HK-2 (cell line): ENCODE results near the gene SELENOF.
"Not testable (repeated sequence)": the region's sequence is repeated elsewhere in the genome, so short reads cannot be mapped to it uniquely, and the experiment has no call there.

Source experiments
- DNase-seq: peaks from one replicate; pipeline ENCODE4 v3.0.0-alpha.2; 2018; ENCODE audit not compliant: unreplicated experiment

SELENOF gene

DNA sequence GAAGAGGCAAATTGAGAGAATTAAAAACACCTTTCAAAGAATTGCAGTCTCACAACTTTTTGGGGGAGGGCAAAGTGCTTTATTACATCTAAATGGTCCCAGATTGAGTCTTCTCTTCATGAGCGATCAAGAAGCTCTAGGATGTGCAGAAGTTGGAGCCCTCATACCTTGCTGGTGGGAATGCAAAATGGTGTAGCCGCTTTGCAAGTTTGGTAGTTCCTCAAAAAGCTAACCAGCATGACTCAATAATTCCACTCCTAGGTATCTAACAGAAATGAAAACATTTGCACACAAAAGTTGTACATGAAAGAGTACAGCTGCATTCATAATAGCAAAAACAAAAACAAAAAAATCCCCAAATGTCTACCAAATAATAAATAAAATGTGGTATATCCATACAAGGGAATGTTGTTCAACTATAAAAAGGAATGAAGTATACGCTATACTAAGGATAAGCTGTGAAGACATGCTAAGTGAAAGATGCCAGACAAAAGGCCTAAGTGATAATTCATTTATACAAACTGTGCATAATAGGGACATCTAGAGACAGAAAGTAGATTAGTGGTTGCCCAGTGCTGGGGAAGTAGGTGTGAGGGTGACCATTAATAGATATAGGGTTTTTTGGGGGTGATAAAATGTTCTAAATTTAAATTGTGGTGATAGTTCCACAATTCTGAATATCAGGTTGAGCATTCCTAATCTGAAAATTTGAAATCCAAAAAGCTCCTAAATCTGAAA, 55.2 kb downstream of the SELENOF start:
- DNase-seq = no peak

DNA sequence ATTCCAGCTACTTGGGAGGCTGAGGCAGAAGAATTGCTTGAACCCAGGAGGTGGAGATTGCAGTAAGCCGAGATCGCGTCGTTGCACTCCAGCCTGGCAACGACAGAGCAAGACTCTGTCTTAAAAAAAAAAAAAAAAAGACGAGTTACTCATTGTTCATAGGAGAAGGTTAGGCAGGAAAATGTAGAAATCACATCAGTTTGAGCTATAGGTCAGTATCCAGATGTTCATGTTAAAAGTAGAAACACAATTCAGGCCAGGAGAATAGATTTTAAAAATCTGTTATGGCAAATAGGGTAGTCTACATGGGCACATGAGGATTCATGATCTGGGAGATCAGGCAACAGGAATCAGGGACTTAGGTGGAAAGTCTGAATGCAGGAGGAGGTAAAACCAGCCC, 57.7 kb downstream of the SELENOF start:
- DNase-seq = no peak

- DNase-seq = no peak
Observed at GRCh38 chr1:86854352-86854751, 59.6 kb downstream of the SELENOF start.

DNA sequence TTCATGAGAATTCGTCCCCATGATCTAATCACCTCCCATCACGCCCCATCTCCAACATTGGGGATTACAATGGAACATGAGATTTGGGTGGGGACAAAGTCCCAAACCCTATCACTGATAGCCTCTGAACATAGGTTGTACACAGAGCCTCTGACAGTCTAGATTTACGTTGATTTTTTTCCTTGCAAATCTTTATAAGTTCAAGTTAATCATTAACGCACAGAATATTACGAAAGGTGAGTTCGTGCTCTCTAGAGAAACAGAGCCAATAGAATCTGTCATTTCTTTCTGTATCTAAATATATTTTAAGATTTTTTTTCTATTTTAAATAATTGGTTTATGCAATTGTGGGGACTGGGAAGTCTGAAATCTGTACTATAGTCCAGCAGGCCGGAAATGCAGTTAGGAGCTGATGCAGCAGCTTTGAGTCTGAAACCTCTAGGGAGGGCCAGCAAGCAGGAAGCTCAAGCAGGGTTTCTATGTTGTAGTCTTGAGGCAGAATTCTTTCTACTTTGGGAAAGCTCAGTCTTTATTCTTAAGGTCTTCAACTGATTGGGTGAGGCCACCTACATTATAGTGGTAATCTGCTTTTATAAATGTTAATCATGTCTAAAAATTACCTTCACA, 61.0 kb downstream of the SELENOF start:
- DNase-seq = no peak

DNA sequence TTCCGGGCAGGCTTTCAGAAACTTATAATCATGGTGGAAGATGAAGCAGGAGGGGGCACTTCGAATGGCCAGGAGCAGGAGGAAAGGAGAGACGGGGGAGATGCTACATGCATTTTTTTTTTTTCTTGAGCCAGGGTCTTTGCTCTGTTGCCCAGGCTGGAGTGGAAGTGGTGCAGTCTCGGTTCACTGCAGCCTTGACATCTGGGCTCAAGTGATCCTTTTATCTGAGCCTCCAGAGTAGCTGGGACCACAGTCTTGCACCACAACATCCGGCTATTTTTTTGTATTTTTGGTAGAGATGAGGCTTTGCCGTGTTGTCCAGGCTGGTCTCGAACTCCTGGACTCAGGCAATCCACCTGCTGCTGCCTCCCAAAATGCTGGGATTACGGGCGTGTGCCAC, 61.6 kb downstream of the SELENOF start:
- no peak for DNase-seq

DNA sequence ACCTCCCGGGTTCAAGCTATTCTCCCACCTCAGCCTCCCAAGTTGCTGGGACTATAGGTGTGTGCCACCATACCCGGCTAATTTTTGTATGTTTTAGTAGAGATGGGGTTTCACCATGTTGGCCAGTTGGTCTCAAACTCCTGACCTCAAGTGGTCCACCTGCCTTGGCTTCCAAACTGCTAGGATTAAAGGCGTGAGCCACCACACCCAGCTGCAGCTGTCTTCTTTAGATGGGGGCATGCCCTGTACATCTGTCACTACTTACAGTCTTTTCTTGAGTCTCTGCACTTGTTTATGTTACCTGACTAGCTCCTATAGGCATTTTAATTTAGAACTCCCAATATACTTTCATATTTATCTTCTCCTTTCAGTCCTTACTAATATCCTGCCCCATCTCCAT, 64.2 kb downstream of the SELENOF start:
- DNase-seq = no peak

DNA sequence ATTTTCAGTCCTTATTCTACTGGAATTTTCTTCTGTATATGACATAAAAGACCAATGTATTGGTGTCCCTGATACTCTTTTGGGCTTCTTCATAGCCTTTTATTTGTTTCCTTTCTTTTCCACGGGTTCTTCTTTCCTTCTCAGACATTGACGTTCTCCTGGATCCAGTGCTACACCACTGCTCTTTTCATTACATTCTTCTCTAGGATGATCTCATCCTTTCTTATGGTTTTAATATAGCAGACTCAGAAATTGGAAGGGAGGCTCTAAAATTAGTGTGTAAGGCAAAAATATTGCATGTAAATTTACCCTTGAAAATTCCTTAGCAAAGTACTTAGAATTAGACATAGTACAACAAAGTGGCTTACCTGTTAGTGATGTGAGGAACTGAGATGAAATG, 65.3 kb downstream of the SELENOF start:
- no peak for DNase-seq

DNA sequence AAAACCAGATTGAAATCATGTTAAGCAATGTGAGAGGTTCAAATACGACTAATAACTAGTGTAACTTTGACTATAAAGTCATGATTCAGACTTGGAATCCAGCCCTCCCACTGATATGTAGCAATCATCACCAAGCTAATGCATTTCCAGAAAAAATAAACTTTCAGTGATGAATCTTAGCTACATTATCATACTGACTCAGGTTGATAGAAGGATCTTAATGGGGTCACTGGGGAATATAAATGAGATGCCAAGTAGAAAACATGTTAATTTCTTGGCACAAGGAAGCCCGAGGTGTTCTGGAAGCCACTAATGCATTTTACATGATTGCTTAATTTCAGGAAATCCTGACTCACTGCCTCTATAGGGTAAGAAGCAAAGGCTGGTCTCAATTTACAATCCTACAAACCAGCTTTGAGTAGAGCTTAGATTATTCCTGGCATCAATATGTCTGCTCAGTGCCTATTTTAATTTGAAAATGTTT, 67.7 kb downstream of the SELENOF start:
- no peak for DNase-seq

DNA sequence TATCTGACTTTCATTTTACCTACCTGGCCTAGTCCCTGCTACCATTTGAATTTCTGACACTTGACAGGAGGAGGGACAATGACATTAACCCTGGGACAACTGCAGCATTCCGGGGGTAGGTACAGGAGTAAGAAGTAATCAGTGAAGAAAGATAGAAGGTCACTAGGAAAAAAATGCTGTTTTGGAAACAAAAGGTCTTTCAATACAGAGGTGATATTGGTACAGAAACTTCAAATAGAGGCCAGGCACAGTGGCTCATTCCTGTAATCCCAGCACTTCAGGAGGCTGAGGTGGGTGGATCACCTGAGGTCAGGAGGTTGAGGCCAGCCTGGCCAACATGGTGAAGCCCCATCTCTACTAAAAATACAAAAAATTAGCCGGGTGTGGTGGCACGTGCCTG, 68.4 kb downstream of the SELENOF start:
- no peak for DNase-seq

- DNase-seq = no peak
Observed at GRCh38 chr1:86841116-86841515, 72.8 kb downstream of the SELENOF start.

DNA sequence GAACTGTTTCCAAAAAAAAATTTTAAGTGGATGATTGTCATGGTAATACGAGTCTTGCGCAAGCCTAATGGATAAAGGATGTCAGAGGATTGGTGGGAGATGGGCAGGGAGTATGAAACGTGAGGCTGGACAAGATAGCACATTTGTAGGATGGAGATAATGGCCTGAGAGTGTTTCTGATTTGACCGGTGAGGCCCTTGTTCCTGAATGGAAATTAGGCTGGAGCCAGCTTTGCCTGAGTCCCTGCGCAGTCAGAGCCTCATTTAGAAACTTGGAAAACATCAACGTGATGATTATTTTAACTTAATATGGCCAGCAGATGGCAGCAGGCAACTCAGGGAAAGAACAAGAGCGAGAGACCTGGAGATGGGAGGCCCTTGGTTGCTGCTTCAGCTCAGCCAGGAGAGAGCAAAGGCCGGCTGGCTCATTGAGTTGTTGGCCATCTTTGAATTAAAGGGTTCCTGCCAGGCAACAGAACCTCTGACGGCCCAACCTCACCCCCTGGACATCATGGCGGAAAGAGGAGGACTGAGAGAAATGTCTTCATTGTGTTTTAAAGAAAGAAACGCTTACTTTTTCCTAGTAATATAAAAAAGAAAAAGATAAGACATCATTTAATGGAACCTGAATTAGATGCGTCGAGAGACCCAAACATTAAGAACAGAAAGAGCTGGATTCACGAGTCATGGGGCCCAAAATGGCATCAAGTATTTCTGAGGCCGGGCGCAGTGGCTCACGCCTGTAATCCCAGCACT, 80.3 kb downstream of the SELENOF start:
- DNase-seq = peak; percentile 62

DNA sequence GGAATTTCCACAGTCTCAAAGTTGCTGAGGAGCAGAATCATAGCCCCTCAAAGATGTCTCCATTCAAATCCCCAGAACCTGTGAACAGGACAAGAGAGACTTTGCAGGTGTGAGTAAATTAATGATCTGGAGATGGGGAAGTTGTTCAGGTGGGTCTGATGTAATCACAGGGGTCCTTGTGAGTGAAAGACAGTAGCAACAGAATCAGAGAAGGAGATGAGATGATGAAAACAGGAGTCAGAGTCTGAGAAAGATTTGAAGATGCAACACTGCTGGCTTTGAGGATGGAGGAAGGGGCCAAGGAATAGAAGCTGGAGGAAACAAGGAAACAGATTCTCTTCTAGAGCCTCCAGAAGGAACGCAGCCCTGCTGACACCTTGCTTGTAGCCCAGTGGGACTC, 81.5 kb downstream of the SELENOF start:
- DNase-seq = no peak

GRCh38 chr1:86829321-86829720, 84.6 kb downstream of the SELENOF start:
- DNase-seq = no peak

DNA sequence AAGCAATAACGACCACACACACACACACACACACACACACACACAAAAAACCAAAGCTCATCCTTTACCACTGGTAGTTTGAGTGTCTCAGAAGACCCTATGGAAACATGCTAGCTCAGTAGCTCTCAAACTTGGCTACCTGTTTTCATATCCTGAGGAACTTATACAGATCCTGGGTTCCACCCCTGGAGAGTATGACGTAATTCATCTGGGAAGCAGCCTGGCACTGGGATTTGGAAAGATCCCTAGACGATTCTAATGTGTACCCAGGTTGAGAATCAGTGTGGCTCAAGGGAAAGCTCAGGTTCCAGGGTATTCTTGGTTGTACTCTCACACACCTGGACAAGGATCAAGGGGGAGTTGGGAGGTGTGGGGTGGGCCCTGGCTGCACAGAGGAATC, 85.9 kb downstream of the SELENOF start:
- DNase-seq = no peak

DNA sequence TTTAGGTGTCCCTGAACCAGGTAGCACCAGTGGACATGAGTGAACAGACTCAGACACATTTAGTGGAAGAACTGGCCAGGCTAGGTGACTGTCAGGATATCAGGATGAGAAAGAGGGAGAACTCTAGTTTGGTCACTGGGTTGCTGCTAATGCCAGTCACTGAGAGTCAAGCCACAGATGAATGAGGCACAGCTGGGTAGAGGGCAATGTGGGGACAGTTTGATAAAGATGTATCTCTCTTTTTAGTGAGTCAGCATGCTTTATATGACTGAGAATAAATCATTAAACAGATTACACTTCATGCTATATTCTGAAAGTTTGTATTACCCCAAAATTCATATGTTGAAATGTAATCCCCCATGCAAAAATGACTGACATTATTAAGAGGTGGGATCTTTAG, 87.1 kb downstream of the SELENOF start:
- DNase-seq = no peak

DNA sequence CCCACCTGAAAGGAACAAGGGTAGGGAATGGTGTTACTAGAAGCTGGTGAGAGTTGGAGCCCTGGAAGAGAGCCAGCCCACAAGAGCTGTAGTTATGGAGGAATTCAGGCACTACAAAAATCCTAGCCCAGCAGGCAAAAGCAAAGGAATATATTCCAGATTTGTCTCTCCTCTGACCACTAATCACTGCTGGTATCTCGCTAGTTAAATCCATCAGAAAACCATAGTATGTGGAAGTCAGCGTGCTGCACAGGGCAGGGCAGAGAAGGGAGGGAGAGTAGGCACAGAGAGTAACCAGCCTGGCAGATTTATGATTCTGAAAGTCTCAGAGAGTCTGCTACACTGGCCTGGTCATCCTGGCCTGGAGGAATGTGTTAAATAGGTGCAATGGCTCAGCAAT, 88.6 kb downstream of the SELENOF start:
- DNase-seq = no peak

GRCh38 chr1:86823821-86824500, 90.0 kb downstream of the SELENOF start:
- DNase-seq = no peak

DNA sequence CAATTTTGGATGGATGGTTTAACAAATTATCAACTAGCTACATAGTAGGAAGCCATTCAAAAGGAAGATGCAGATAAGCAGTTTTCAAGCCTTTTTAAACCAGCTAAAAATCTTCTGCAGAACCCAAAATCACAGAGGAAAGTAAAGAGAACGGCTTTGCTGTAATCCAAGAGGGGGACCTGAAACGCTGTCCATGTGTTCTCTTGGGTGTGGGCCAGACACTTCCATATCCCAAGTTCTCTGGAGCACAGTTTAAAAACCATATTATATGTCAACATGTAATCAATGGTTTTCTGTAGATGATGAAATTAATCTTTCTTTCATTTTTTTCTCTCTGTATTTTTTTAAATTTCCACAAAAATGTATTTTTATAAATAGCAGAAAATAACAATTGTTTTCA, 90.5 kb downstream of the SELENOF start:
- DNase-seq = no peak

GRCh38 chr1:86822459-86822858, 91.5 kb downstream of the SELENOF start:
- DNase-seq = no peak

DNA sequence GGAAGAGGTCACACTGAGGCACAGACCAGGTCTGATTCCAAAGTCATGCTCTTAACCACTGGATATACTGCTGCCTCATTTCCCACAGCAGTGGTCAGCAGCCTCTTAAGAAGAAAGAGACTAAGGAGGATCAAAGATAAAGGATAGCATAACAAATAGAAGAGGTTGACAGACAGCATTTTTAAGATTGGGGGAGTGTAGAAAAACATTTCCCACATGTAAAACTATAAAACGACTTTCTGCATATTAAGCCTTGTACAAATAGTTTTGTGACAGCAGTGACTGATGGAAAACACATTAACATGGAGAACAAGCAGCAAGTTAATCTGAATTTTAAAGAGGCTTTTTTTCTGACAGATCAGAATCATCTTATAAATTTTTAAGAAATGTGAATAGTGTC, 92.0 kb downstream of the SELENOF start:
- DNase-seq = no peak

DNA sequence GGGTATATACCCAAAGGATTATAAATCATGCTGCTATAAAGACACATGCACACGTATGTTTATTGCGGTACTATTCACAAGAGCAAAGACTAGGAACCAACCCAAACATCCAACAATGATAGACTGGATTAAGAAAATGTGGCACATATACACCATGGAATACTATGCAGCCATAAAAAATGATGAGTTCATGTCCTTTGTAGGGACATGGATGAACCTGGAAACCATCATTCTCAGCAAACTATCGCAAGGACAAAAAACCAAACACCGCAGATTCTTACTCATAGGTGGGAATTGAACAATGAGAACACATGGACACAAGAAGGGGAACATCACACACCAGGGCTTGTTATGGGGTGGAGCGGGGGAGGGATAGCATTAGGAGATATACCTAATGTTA, 94.0 kb downstream of the SELENOF start:
- not testable (repeated sequence) for DNase-seq

DNA sequence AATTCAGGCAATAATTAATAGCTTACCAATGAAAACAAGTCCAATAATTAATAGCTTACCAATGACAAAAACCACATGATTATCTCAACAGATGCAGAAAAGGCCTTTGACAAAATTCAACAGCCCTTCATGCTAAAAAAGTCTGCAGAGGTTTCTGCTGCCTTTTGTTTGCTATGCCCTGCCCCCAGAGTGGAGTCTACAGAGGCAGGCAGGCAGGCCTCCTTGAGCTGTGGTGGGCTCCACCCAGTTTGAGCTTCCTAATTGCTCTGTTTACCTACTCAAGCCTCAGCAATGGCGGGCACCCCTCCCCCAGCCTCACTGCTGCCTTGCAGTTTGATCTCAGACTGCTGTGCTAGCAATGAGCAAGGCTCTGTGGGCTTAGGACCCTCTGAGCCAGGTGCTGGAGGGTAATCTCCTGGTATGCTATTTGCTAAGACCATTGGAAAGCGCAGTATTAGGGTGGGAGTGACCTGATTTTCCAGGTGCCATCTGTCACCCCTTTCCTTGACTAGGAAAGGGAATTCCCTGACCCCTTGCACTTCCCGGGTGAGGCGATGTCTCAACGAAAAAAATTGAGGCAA, 96.6 kb downstream of the SELENOF start:
- not testable (repeated sequence) for DNase-seq
